ENCODE results near the gene PTPRD.

PTPRD gene

GRCh38 chr9:10339152-10339551 is 273.6 kb downstream of the PTPRD start:
- Histone ChIP-seq H2BK120ac (ENCODE audit: insufficient read depth, low read length, poor library complexity) (no peak overlapping the region), H4K91ac (ENCODE audit: low read depth, low read length) (no peak overlapping the region), H3K4ac (ENCODE audit: low read depth, low read length) (no peak overlapping the region), H3K79me1 (ENCODE audit: low read length) (no peaks in the 10 kb centered on the region), H3K18ac (ENCODE audit: low read length) (no peak overlapping the region), H3K4me2 (ENCODE audit: low read length) (no peak overlapping the region), H2AK5ac (ENCODE audit: low read length) (no peak overlapping the region), H3K9ac (ENCODE audit: low read length) (no peak overlapping the region), H3K27ac (ENCODE audit: low read depth, low read length) (no peak overlapping the region), H3K36me3 (ENCODE audit: control insufficient read depth in 1 of 2, insufficient read depth in 2 of 2, low read length in 2 of 2) (no peaks in the 10 kb centered on the region), H4K12ac (ENCODE audit: low read depth, low read length) (no peak overlapping the region), H3K79me2 (ENCODE audit: control insufficient read depth, insufficient read depth, low read length, poor library complexity) (no peaks in the 10 kb centered on the region), H3K27me3 (ENCODE audit: insufficient read depth, low read length) (no peaks in the 10 kb centered on the region), H3K4me3 (ENCODE audit: low read depth, low read length) (no peak overlapping the region), H3K4me1 (ENCODE audit: control insufficient read depth in 1 of 2, insufficient read depth in 2 of 2, low read length in 2 of 2) (no peaks in the 10 kb centered on the region), H3K23ac (ENCODE audit: low read length) (no peak overlapping the region), H2BK5ac (ENCODE audit: low read depth, low read length, poor library complexity) (no peak overlapping the region), H2BK12ac (ENCODE audit: low read length) (no peak overlapping the region), H3K9me3 (ENCODE audit: insufficient read depth, low read depth, low read length) (no peaks in the 10 kb centered on the region), H2AFZ (ENCODE audit: insufficient read depth, low read length, poor library complexity) (no peak overlapping the region), H3K14ac (ENCODE audit: low read length) (no peak overlapping the region), H4K8ac (ENCODE audit: low read depth, low read length) (no peak overlapping the region)
- DNase-seq = no peak

GRCh38 chr9:10331157-10331556 is 281.6 kb downstream of the PTPRD start:
- Histone ChIP-seq H3K27ac (ENCODE audit: low read depth, low read length) (no peak overlapping the region), H2AFZ (ENCODE audit: insufficient read depth, low read length, poor library complexity) (no peak overlapping the region), H3K79me1 (ENCODE audit: low read length) (no peaks in the 10 kb centered on the region), H3K4me3 (ENCODE audit: low read depth, low read length) (no peak overlapping the region), H3K4ac (ENCODE audit: low read depth, low read length) (no peak overlapping the region), H2BK5ac (ENCODE audit: low read depth, low read length, poor library complexity) (no peak overlapping the region), H4K12ac (ENCODE audit: low read depth, low read length) (no peak overlapping the region), H3K4me2 (ENCODE audit: low read length) (no peak overlapping the region), H3K36me3 (ENCODE audit: control insufficient read depth in 1 of 2, insufficient read depth in 2 of 2, low read length in 2 of 2) (no peaks in the 10 kb centered on the region), H3K9me3 (ENCODE audit: insufficient read depth, low read depth, low read length) (no peaks in the 10 kb centered on the region), H4K91ac (ENCODE audit: low read depth, low read length) (no peak overlapping the region), H3K9ac (ENCODE audit: low read length) (no peak overlapping the region), H2BK120ac (ENCODE audit: insufficient read depth, low read length, poor library complexity) (no peak overlapping the region), H2BK12ac (ENCODE audit: low read length) (no peak overlapping the region), H4K8ac (ENCODE audit: low read depth, low read length) (no peak overlapping the region), H3K14ac (ENCODE audit: low read length) (no peak overlapping the region), H3K23ac (ENCODE audit: low read length) (no peak overlapping the region), H3K18ac (ENCODE audit: low read length) (no peak overlapping the region), H3K27me3 (ENCODE audit: insufficient read depth, low read length) (no peaks in the 10 kb centered on the region), H3K4me1 (ENCODE audit: control insufficient read depth in 1 of 2, insufficient read depth in 2 of 2, low read length in 2 of 2) (no peaks in the 10 kb centered on the region), H3K79me2 (ENCODE audit: control insufficient read depth, insufficient read depth, low read length, poor library complexity) (no peaks in the 10 kb centered on the region), H2AK5ac (ENCODE audit: low read length) (no peak overlapping the region)
- DNase-seq = no peak
- WGBS (ENCODE audit: extremely low coverage, insufficient coverage, insufficient read length) = no CpG with 5 or more reads among the region's 2 CpGs

- H4K8ac ChIP-seq (ENCODE audit: low read depth, low read length) = no peak overlapping the region
- no peaks in the 10 kb centered on the region for H3K9me3 ChIP-seq (ENCODE audit: insufficient read depth, low read depth, low read length)
- no CpG with 5 or more reads among the region's 2 CpGs for WGBS (ENCODE audit: extremely low coverage, insufficient coverage, insufficient read length)
Measured at GRCh38 chr9:10282084-10282483, 330.7 kb downstream of the PTPRD start.

GRCh38 chr9:10274988-10275387 is 337.8 kb downstream of the PTPRD start:
- Histone ChIP-seq H3K4me3 (ENCODE audit: low read depth, low read length) (no peak overlapping the region), H3K36me3 (ENCODE audit: control insufficient read depth in 1 of 2, insufficient read depth in 2 of 2, low read length in 2 of 2) (no peaks in the 10 kb centered on the region), H2AFZ (ENCODE audit: insufficient read depth, low read length, poor library complexity) (no peak overlapping the region), H3K79me2 (ENCODE audit: control insufficient read depth, insufficient read depth, low read length, poor library complexity) (no peaks in the 10 kb centered on the region), H2BK120ac (ENCODE audit: insufficient read depth, low read length, poor library complexity) (no peak overlapping the region), H3K4ac (ENCODE audit: low read depth, low read length) (no peak overlapping the region), H4K12ac (ENCODE audit: low read depth, low read length) (no peak overlapping the region), H3K9ac (ENCODE audit: low read length) (no peak overlapping the region), H3K14ac (ENCODE audit: low read length) (no peak overlapping the region), H2BK5ac (ENCODE audit: low read depth, low read length, poor library complexity) (no peak overlapping the region), H3K23ac (ENCODE audit: low read length) (no peak overlapping the region), H3K27ac (ENCODE audit: low read depth, low read length) (no peak overlapping the region), H2AK5ac (ENCODE audit: low read length) (no peak overlapping the region), H3K18ac (ENCODE audit: low read length) (no peak overlapping the region), H4K8ac (ENCODE audit: low read depth, low read length) (no peak overlapping the region), H4K91ac (ENCODE audit: low read depth, low read length) (no peak overlapping the region), H3K4me2 (ENCODE audit: low read length) (no peak overlapping the region), H3K4me1 (ENCODE audit: control insufficient read depth in 1 of 2, insufficient read depth in 2 of 2, low read length in 2 of 2) (no peaks in the 10 kb centered on the region), H2BK12ac (ENCODE audit: low read length) (no peak overlapping the region), H3K9me3 (ENCODE audit: insufficient read depth, low read depth, low read length) (no peaks in the 10 kb centered on the region), H3K79me1 (ENCODE audit: low read length) (no peaks in the 10 kb centered on the region), H3K27me3 (ENCODE audit: insufficient read depth, low read length) (no peaks in the 10 kb centered on the region)
- no CpG with 5 or more reads among the region's 1 CpG for WGBS (ENCODE audit: extremely low coverage, insufficient coverage, insufficient read length)
- DNase-seq = no peak

More at GRCh38 chr9:10282084-10282483, 330.7 kb downstream of the PTPRD start:
- Histone ChIP-seq H2BK120ac (ENCODE audit: insufficient read depth, low read length, poor library complexity) (no peak overlapping the region), H3K9ac (ENCODE audit: low read length) (no peak overlapping the region), H3K27ac (ENCODE audit: low read depth, low read length) (no peak overlapping the region), H2AFZ (ENCODE audit: insufficient read depth, low read length, poor library complexity) (no peak overlapping the region), H3K4me1 (ENCODE audit: control insufficient read depth in 1 of 2, insufficient read depth in 2 of 2, low read length in 2 of 2) (no peaks in the 10 kb centered on the region), H3K4me2 (ENCODE audit: low read length) (no peak overlapping the region), H3K14ac (ENCODE audit: low read length) (no peak overlapping the region), H4K91ac (ENCODE audit: low read depth, low read length) (no peak overlapping the region), H2AK5ac (ENCODE audit: low read length) (no peak overlapping the region), H2BK5ac (ENCODE audit: low read depth, low read length, poor library complexity) (no peak overlapping the region), H3K4ac (ENCODE audit: low read depth, low read length) (no peak overlapping the region), H3K4me3 (ENCODE audit: low read depth, low read length) (no peak overlapping the region), H3K36me3 (ENCODE audit: control insufficient read depth in 1 of 2, insufficient read depth in 2 of 2, low read length in 2 of 2) (no peaks in the 10 kb centered on the region), H3K27me3 (ENCODE audit: insufficient read depth, low read length) (no peaks in the 10 kb centered on the region), H3K79me1 (ENCODE audit: low read length) (no peaks in the 10 kb centered on the region), H3K23ac (ENCODE audit: low read length) (no peak overlapping the region), H3K79me2 (ENCODE audit: control insufficient read depth, insufficient read depth, low read length, poor library complexity) (no peaks in the 10 kb centered on the region), H2BK12ac (ENCODE audit: low read length) (no peak overlapping the region), H4K12ac (ENCODE audit: low read depth, low read length) (no peak overlapping the region), H3K18ac (ENCODE audit: low read length) (no peak overlapping the region)
- DNase-seq = no peak
